ENCODE results near the gene ABHD13. TPM values are rescaled to one million over a fixed set of nuclear protein-coding genes. Genes with fewer than 3 reads are reported as not detected.
A peak's percentile ranks its signal among the peaks of the same experiment; 100 is the strongest.

ABHD13 gene
- 10 to 100 TPM in 1 of 2 donors, 1 to 10 TPM in 1; 9.4 to 11.9 TPM for total RNA-seq
- long read RNA-seq, donor 1, full-length matches to known transcripts, result 5 of 7 reads
- long read RNA-seq, donor 1, partial matches to known transcripts, result 0 of 7 reads
- long read RNA-seq, donor 1, other reads (novel, unspliced or antisense), result 2 of 7 reads
- long read RNA-seq, donor 2, full-length matches to known transcripts, result 19 of 22 reads
- long read RNA-seq, donor 2, partial matches to known transcripts, result 0 of 22 reads
- long read RNA-seq, donor 2, other reads (novel, unspliced or antisense), result 3 of 22 reads

DNA sequence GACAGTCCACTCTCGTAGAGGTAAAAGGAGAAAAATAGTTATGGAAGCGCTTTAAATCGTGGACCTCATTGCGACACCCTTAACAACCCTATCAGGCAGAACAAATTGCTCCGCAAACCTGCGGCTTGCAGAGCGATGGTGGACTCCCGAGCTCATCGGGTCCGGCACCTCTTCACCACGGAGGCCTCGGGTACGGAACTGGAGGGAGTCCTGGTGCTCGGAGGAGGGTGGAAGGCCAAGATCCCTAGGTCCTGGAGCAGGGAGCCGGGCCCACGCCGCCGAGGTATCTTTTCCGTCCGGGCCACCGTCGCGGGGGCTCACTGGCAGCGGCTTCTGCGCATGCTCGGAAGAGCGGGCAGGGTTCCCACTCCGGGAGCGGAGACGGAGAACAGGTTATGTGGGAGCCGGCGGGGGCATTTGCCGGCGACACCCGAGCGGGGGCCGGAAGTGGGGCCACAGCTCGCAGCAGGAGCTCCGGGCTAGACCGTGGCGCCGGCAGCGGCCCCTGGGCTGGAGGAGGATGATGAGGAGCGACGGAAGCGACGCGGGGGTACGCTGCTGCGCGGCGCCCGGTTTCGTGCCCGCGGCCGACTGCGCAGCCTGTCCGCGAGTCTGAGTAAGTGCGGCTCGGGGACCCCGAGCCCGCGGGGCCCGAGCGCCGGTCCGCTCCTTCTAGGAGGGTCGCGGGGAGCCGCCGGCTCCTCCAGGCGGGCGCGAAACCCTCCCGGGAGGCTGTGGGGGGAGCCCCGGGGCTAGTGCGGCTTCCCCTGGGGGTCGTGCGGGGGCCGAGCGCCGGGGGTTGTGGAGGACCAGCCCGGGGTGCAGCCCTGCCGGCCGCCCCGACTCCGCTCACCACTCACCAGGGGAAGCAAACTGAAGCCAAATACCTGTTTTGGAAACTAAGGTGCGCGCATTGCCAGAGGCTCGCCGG lies at the start of gene ABHD13:
ABHD13 (plus strand) TSS at position 349 of the 931 bp plus-strand sequence. CDS start 10,827 bp downstream, outside the sequence.
- intact Hi-C loops (cut with DNase I), result no loop called here

DNA sequence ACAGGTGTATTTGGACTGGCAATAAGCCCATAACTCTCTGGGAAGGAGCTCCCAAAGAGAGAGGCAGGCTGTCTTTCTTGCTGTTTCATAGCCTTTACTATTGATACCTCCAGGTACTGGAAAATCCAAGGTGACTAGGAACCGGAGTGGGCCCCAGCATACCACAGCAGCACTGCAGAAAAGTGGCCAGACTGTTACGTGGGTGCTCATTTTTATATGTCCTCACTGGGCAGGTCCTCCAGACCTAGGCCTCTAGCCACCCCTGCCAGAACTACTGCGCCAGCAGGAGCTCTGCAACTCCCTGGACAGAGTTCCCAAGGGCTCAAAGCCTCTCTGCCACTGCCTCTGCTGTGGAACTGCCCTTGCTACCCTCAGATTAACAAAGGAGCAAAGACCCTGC lies 49.3 kb upstream of the ABHD13 start:
- intact Hi-C loops (cut with DNase I), result no loop called here

More for the DNA sequence above, at the start of gene ABHD13:
- DNase-seq (ENCODE audit: low spot score), result peak; percentile 97

DNA sequence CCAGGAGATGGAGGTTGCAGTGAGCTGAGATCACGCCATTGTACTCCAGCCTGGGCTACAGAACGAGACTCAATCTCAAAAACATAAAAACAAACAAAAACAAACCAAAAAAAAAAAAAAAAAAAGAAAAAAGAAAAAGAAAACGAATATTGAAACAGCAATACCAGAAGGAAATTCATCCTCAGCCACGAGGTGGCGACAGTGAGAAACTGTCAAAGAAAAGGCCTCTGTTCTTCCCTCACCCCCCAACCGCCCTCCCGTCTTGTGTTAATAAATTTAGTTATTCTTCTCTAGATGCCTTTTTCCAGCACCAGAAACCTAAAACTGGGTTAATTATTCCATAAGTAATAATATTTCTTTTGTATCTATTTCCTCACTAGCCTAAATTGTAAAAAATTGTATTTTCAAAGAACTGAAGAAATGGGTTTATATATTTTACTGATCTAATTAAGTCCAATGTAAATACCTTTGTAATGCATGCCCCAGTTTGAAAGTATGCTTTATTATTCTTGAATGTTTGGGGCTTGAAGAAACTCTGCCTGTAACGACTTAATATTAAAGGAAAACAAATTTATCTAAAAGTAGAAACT lies 41.4 kb upstream of the ABHD13 start:
- intact Hi-C loops (cut with DNase I), result no loop called here
- DNase-seq (ENCODE audit: low spot score), result no peak

More for the DNA sequence above, 49.3 kb upstream of the ABHD13 start:
- no peak for DNase-seq (ENCODE audit: low spot score)

DNA sequence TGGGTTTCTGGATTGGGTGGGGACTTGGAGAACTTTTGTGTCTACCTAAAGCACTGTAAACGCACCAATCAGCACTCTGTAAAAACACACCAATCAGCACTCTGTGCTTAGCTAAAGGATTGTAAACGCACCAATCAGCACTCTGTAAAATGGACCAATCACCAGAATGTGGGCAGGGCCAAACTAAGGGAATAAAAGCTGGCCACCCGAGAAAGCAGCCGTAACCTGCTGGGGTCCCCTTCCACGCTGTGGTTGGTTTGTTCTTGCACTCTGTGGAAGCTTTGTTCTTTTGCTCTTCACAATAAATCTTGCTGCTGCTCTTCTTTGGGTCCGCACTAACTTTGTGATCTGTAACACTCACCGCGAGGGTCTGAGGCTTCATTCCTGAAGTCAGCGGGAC lies 40.1 kb upstream of the ABHD13 start:
- intact Hi-C loops (cut with DNase I), result no loop called here

DNA sequence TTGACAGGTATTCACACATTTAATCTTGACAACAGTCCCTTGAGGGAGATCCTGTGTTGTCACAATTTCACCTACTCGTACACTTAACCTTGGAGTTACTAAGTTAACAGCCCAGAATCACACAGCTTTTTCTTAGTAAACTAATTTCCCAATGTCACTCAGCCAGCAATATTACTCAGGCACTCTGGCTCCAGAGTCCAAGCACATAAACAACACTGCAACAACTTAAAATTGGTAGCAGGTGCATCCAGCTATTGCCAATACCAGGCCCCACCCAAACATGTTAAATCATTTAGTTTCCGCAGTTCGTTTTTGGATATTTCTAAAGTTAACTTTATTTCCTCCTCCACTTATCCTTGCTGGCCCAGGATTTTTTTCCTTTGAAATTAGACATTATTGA lies 35.5 kb upstream of the ABHD13 start:
- intact Hi-C loops (cut with DNase I), result loop anchor here in 1 of 2 donors (5.0 kb wide), 1 partner anchor 155 kb away; no protein-coding TSS in a partner anchor
- no peak for DNase-seq (ENCODE audit: low spot score)

More for the DNA sequence above, 40.1 kb upstream of the ABHD13 start:
- DNase-seq (ENCODE audit: low spot score), result no peak

DNA sequence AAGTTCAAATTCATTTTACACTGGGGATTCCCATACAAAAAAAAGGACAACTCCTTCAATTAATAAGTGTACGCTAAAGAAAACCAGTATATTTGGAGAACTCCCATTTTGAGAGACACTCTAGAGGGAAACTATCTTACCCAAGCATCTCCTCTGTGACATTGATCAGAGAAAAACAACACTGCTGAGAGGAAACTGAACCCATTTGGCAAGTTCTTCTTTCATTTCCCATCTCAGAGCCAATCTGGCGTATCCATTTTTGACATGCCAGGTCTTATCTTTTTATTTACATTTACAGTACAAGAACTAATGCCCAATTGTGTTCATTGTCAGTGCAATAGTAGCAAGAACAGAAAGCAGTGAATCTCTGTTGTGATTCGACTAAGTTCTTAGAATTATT lies 33.0 kb upstream of the ABHD13 start:
- intact Hi-C loops (cut with DNase I), result no loop called here
- no peak for DNase-seq (ENCODE audit: low spot score)

DNA sequence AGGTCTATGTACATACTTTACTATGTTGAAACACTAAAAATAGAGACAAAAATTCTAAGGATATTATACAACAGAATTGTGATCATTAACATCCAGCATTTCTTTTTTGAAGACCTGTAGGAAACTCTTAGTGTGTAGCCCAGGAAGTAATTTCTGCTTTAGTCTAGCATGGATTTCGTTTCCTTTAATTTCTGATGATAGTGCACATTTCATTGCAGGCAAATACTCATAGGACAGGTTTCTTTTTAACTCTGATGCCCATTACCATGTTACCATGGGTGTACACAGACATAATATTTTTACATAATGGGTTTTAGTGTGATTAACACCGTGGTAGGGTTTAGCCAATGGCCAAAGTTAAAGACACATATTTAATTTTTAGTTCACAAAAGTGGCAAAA lies 29.9 kb upstream of the ABHD13 start:
- DNase-seq (ENCODE audit: low spot score), result no peak
- intact Hi-C loops (cut with DNase I), result no loop called here

DNA sequence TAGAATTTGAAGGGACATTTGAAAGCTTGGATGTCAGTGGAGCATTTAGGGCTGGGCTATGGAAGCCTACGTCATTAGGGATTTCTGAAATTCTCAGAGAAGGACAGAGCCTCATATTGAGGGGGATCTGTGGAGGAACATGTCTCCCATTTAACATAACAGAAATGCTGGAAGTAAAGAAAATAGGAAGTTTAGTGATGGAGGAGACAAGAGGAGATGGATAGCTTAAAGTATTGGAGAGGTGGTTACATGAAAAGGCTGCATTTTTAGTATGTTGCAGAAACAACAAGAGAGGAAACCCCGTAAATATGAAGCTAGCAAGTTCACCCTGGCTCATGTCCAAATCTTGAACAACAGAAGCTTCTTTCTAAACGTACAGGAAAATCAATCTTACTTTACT lies 27.3 kb upstream of the ABHD13 start:
- DNase-seq (ENCODE audit: low spot score), result no peak
- intact Hi-C loops (cut with DNase I), result no loop called here

DNA sequence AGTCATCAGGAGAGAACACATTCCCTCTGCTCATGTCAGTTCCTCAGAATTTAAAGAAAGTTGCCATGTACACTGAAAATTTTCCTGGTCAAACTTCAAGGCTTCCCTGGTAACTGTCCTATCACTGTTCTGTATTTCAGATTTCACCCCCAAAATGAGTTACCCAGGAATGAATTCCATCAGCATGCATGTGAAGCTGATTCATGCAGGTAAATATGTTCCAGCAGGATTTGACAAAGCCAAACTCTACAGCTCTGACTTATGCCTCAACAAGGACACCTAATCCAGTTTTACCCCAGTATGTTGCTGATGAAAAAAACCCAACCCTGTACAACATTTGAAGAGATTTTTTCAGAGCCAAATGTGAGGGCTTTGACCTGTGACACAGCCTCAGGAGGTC lies 24.4 kb upstream of the ABHD13 start:
- DNase-seq (ENCODE audit: low spot score), result no peak
- intact Hi-C loops (cut with DNase I), result no loop called here

DNA sequence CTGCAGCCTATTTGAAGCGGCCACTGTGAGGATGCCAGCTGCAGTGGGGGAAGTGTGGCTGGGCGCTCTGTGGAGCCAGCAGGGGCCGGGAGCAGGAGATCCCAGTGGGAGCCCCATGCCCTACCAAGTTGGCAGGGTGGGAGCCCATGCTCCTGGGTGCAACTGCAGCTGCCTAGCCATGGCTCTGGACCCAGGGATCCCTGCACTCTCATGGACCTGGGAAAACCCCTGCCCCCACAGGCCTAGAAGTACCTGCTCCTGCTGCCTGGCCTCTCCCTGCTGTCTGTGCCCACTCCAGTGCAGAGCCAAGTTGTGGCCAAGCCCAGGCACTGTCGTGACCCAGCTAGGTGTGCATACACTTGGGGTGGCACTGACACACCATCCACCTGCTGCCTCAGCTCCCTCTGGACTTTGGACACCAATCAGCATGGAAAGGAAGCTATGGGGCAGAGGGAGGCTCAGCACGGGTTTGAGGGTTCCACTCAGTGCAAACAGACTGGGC lies 23.7 kb upstream of the ABHD13 start:
- intact Hi-C loops (cut with DNase I), result no loop called here
- DNase-seq (ENCODE audit: low spot score), result no peak

DNA sequence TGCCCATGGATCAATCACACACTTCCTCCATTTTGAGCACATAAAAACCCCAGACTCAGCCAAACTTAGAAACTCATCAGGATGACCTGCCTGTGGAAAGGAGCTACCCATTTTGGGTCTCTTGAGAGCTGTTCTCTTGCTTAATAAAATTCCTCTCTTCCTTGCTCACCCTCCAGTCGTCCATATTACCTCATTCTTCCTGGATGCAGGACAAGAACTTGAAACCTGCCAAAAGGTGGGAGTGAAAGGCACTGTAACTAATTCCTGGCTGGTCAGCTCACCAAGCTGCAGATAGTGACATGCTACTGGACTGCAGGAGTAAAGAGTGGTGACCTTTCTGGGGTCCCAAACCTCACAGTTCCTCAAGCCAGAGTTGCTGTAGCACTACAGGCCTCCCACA lies 23.0 kb upstream of the ABHD13 start:
- no peak for DNase-seq (ENCODE audit: low spot score)
- intact Hi-C loops (cut with DNase I), result no loop called here

DNA sequence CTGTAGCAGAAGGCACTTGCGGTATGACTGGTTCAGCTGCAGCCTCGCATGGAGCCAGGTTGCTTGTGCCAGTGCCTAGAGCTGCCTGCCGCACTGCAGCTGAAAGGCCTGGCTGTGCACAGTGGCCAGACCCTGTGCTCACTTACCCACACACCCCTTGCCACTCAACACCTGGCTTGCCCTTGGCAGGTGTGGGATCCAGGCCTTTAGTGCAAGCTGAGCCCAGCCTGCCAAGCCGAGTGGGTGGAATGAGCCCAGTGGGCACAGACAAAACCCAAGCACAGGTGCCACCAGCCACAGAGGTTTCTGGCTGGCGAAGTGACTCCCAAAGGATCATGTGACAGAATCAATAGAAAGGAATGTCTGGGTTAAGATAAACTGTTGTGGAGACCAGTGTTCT lies 22.3 kb upstream of the ABHD13 start:
- no peak for DNase-seq (ENCODE audit: low spot score)
- intact Hi-C loops (cut with DNase I), result no loop called here

DNA sequence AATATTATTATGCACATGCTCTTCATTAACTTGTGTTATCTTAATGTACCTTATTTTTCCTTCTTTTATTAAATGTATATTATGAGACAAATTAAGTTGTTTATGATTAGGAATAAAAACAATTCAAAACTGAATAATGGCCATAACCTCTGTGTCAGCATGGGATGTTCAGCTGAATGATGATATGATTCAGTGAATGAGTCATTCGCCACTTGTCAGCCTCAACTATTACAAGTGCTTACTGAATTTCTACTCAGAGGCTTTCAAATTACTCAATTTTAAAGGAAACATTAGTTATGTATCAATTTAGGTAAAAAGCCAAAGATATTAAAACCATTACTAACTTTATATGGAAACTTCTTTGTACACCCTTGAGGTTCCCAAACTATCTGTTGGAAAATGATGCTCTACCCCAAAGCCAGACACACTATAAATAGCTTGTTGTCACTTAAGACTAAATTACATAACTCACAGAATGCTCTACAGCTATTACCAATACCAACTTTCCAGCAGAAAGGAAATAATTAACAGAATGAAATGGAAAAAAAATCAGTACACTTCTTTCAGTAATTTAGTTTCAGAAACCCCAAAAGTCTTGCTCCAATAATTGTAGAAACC lies 17.3 kb upstream of the ABHD13 start:
- intact Hi-C loops (cut with DNase I), result no loop called here
- DNase-seq (ENCODE audit: low spot score), result no peak

DNA sequence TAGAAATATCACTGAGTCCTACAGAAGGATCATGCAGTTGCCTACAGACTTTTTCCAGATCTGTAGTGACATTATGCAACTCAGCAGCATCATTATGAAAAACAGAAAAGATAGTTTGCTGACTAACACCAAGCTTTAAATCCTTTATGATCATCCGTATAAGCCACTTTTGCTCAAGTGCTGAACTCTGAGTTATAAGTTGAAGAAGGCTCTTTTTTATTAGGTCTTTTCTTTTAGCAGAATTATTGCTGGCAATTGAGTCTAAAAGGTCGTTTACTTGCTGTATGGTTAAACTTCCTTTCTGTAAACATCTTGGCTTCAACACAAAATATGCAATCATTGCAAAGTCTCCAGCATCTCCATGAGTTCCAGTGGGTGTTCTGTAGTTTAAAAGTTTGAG lies 7.6 kb upstream of the ABHD13 start:
- intact Hi-C loops (cut with DNase I), result no loop called here
- no peak for DNase-seq (ENCODE audit: low spot score)

DNA sequence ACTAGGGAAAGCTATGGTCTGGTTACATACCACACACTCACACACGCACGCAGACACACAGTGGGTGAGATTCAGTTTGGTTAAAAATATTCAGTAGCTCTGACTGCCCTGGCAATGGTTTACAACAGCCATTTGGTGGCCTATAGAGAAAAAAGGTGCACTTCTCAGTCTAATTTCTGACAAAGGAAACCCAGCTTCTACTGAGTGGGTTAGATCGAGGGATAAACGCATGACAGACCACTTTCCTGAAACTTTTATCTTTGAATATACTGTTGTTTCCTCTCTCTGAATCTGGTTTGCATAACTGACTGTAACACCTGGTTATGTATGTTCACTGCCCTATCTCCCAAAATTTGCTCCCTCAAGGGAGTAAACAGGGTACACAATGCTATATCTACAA lies 5.3 kb upstream of the ABHD13 start:
- intact Hi-C loops (cut with DNase I), result no loop called here
- DNase-seq (ENCODE audit: low spot score), result no peak

DNA sequence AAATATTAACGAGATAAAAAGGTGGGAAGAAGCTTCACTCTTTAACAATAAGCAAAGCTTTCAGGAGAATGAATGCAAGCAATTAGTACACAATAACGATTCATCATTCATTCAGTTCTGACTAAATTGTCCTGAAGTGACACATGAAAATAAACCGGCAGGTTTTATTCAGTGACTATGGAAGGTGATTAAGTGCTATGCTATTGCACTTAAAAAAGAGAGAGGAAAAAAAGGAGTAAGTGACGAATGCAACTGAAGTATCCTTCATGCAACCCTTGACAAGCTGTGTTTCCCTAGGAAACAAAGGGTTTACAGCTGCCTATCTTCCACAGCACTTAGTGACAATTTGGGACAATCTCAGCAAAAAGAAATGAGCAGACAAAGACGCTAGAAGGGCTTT lies 4.2 kb upstream of the ABHD13 start:
- intact Hi-C loops (cut with DNase I), result no loop called here
- DNase-seq (ENCODE audit: low spot score), result no peak

DNA sequence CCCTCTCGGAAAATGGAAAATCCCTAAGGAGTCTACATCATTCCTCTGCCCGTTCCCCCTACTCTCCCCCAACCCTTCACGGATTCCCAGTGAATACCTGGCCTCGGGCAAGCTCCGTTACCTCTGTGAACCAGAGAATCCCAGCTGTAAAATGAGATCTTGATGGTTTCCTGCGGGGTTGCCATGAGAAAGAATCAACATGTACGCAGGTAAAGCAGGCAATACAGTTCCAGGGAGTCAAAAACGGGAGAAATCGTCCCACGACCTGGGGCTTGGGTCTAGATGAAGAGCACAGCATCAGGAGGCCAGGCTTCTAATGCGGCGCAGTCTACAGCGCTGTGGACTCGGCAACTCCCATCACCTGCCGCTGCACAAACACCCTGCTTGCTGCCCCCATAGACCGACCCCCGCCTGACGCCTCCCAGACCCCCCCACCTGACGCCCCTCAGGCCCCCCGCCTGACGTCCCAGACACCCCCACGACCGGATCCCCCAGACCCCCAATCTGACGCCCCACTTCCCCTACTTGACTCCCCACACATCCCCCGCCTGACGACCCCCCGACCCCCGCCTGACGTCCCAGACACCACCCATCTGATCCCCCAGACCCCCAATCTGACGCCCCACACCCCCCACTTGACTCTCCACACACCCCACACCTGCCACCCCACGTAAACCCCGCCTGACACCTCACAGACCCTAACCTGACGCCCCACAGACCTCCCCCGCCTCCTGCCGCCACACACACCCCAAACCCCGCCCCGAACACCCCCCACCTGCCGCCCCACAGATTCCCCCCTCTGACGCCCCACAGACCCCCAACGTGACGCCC lies 3.5 kb upstream of the ABHD13 start:
- DNase-seq (ENCODE audit: low spot score), result no peak
- intact Hi-C loops (cut with DNase I), result no loop called here

DNA sequence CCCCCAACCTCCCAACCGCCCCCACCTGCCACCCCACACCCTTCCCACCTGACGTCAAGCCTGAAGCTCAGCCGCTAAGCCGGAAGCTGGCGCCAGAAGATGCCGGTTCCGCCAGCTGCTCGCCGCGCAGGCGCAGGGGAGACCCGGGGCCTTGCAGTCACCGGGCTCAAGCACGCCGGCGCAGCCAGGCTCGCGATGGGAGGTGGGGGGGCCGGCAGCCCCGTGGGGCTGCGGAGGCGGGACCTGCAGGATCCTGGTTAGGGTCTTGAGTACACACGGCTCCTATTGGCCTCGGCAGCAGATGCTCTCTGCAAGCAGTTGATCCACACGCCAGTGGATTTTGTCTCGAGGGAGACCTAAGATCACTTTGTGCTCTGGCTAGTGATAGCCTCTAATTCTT lies 2.8 kb upstream of the ABHD13 start, which contains the start of gene LIG4:
LIG4 (minus strand) TSS at position 101 of the 400 bp plus-strand sequence. CDS start 4,268 bp downstream, outside the sequence.
- intact Hi-C loops (cut with DNase I), result no loop called here
- peak; percentile 97 for DNase-seq (ENCODE audit: low spot score)

Measured in posterior vena cava (tissue), 2 donors.